AG04450 (cell line): ENCODE results near the gene FAM107A. TPM values are rescaled to one million over a fixed set of nuclear protein-coding genes. Genes with fewer than 3 reads are reported as not detected.

ENCODE experiments used
- CTCF ChIA-PET: fragments of 300-600, 350-600 bp; formaldehyde crosslinking; extraction: SDS; loops from one replicate; lab custom pipeline; 2022; ENCODE audit warnings: antibody characterized with exemption, inconsistent platforms; lab: Charles Lee
- POLR2A ChIA-PET: fragments of 350-600 bp; formaldehyde crosslinking; extraction: SDS; loops from one replicate; lab custom pipeline; 2021; ENCODE audit warnings: antibody characterized with exemption, inconsistent platforms; lab: Yijun Ruan, JAX
- DNase-seq: peaks from one replicate; pipeline ENCODE4 v3.0.0-alpha.2; 2011; ENCODE audit warnings: low read depth, low spot score
- H3K27ac ChIP-seq: one replicate; pipeline ENCODE4 v1.5.1; 2012; ENCODE audit warnings: low read depth, low read length, control low read depth
- H3K27me3 ChIP-seq: one replicate; pipeline ENCODE4 v1.6.0; 2012; ENCODE audit warnings: low read length; ENCODE audit not compliant: control insufficient read depth, insufficient read depth
- H3K4me3 ChIP-seq: 2 replicates; pipeline ENCODE4 v1.5.1; 2011; ENCODE audit warnings: mild to moderate bottlenecking, low read depth, low read length, control low read depth
- H3K9me3 ChIP-seq: 2 replicates; pipeline ENCODE4 v1.5.1; 2012; ENCODE audit warnings: low read length; ENCODE audit not compliant: control insufficient read depth, insufficient read depth
- polyA plus RNA-seq: library from polyadenylated mRNA; depleted of rRNA; stranded (reverse); fragments of >200 nt; gene quantifications from 2 replicates; pipeline ENCODE4 v1.2.3, GENCODE V29; 2011
- TF ChIP-seq, protein P1 (sequence below): IDR thresholded peaks from 2 replicates; pipeline ENCODE4 v1.5.1; 2011; ENCODE audit warnings: low read depth, low read length, control low read depth, inconsistent platforms

FAM107A gene
- polyA plus RNA-seq, 1 experiment, result 0.02 TPM

DNA sequence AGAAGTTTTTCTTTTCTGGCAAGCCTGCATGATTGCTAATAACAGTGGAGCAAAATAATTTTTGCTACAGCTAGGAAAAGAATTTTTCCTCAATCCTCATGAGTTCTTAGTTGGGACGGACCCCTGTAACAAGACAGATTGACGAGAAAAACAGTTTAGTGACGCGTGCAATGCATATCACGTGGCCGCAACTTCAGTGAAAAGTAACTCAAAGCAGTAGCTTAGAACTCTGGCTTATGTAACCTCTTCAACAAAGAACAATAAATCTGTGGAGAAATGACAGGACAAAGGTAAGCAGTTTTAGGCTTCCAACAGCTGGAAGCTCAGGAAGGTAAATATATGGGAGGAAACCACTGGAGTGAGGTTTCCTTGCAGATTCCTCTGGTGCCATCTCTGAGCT lies 19.7 kb downstream of the FAM107A start:
- DNase-seq, result no peak
- CTCF ChIA-PET, result interaction anchor here (0.6 to 8.1 kb wide), 7 partner anchors 11 to 1589 kb away, joined by 3 to 93 read pairs (median 7); no protein-coding TSS in a partner anchor
- H3K27me3 ChIP-seq, result peaks cover 2% of the 10 kb centered on the region
- no peaks in the 10 kb centered on the region for H3K9me3 ChIP-seq
- H3K4me3 ChIP-seq, result no peak overlapping the region
- TF ChIP-seq, protein P1, sequence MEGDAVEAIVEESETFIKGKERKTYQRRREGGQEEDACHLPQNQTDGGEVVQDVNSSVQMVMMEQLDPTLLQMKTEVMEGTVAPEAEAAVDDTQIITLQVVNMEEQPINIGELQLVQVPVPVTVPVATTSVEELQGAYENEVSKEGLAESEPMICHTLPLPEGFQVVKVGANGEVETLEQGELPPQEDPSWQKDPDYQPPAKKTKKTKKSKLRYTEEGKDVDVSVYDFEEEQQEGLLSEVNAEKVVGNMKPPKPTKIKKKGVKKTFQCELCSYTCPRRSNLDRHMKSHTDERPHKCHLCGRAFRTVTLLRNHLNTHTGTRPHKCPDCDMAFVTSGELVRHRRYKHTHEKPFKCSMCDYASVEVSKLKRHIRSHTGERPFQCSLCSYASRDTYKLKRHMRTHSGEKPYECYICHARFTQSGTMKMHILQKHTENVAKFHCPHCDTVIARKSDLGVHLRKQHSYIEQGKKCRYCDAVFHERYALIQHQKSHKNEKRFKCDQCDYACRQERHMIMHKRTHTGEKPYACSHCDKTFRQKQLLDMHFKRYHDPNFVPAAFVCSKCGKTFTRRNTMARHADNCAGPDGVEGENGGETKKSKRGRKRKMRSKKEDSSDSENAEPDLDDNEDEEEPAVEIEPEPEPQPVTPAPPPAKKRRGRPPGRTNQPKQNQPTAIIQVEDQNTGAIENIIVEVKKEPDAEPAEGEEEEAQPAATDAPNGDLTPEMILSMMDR, result no peak
- no peak overlapping the region for H3K27ac ChIP-seq
- POLR2A ChIA-PET, result no interaction called here

DNA sequence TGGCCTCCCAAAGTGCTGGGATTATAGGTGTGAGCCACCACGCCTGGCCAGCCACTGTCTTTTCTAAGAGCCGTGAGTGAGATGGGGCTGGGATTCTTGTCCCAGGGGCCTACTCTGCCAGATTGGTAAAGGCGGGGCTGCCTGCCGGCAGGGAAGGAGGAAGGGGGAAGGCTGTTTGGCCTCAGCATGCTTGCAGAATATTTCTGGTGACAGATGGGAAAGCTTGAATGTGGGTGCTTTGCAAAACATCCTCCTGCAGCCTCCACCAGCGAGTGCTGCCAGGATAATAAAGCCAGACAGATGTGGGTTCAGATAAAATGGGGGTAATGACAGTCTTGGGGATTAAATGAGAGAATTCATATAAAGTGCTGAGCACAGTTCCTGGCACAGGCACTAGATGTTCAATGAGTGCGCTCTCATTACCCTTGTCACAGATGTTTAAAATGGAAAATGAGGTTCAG lies 20.4 kb downstream of the FAM107A start:
- DNase-seq, result no peak
- Histone ChIP-seq H3K9me3 (no peaks in the 10 kb centered on the region), H3K27me3 (peaks cover 4% of the 10 kb centered on the region), H3K4me3 (no peak overlapping the region), H3K27ac (no peak overlapping the region)
- CTCF ChIA-PET, result interaction anchor here (0.7 to 8.1 kb wide), 6 partner anchors 12 to 93 kb away, joined by 3 to 93 read pairs (median 6); no protein-coding TSS in a partner anchor
- TF ChIP-seq, protein P1, result no peak
- POLR2A ChIA-PET, result no interaction called here

DNA sequence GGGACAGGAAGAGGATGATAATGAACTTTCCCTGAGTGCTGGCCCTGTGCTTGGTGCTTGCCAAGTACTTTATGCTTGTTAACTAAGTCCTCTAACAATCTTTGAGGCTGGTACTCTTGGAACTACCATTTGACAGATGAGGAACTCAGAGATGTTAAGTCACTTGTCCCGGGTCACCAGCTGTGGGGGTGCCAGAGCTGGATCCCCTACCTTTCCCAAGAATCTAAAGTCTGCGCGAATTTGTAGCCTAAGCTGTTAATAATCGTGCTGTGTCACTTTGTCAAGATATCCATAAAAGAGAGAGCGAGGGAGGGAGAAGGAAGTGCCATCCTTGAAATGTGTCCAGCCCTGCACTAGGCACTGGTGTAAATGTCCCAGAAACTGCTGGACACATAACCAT lies 21.2 kb downstream of the FAM107A start:
- ChIA-PET CTCF (interaction anchor here (0.7 to 8.1 kb wide), 3 partner anchors 13 to 75 kb away, joined by 3 to 93 read pairs (median 55); no protein-coding TSS in a partner anchor), POLR2A (no interaction called here)
- Histone ChIP-seq H3K27ac (no peak overlapping the region), H3K27me3 (peaks cover 7% of the 10 kb centered on the region), H3K9me3 (no peaks in the 10 kb centered on the region), H3K4me3 (no peak overlapping the region)
- TF ChIP-seq, protein P1, result no peak
- DNase-seq, result no peak

DNA sequence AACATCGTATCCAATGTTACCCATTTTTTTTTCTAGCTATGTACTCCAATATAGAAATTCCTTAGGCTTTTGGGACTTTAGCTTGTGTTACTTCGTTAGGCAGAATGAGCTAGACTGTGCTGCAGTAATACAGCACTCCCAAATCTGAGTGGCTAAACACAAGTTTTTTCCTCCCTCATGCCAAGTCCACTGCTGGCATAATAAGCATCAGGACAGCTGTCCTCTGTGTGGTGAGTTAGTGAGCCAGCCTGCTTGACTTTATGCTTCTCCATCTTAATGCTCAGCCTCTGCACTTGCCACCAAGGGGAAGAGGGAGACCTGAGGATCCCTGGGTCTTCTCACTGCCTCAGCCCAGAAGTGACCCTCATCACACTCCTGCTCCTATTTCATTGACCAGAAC lies 22.0 kb downstream of the FAM107A start:
- DNase-seq, result no peak
- TF ChIP-seq, protein P1, result no peak
- CTCF ChIA-PET, result interaction anchor here (8.1 kb wide), 1 partner anchor 13 kb away, joined by 93 read pairs; no protein-coding TSS in a partner anchor
- peaks cover 7% of the 10 kb centered on the region for H3K27me3 ChIP-seq
- POLR2A ChIA-PET, result no interaction called here
- H3K27ac ChIP-seq, result no peak overlapping the region
- no peak overlapping the region for H3K4me3 ChIP-seq
- no peaks in the 10 kb centered on the region for H3K9me3 ChIP-seq

DNA sequence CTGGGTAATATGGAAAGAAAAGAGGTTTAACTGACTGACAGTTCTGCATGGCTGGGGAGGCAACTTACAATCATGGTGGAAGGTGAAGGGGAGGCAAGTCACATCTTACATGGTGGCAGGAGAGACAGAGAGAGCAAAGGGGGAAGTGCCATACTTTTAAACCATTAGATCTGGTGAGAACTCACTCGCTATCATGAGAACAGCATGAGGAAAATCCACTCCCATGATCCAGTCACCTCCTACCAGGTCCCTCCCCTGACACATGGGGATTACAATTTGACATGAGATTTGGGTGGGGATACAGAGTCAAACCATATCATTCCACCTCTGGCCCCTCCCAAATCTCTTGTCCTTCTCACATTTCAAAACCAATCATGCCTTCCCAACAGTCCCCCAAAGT lies 24.2 kb downstream of the FAM107A start:
- no peaks in the 10 kb centered on the region for H3K9me3 ChIP-seq
- H3K4me3 ChIP-seq, result no peak overlapping the region
- TF ChIP-seq, protein P1, result no peak
- ChIA-PET POLR2A (no interaction called here), CTCF (no interaction called here)
- no peak for DNase-seq
- no peak overlapping the region for H3K27ac ChIP-seq
- H3K27me3 ChIP-seq, result peaks cover 7% of the 10 kb centered on the region
